ENCODE measurements around the gene PLN.

DNA sequence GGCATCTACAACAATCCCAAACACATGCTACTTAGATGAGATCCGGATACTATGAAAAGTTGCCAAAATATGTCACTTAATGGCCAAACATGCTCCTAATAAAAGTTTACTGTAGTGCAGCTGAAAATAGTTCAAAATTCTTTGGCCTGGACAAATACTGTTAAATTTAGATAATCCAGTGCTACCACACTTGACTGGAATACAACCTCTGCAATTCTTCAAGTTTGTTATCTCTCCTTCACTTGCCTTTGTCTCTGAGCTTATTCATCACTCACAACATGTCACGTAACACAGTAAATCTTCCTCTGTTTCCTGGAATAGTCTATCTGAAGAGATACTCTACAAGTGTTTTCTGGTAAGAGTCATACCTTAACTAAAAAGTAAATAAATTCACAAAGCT, 10.5 kb upstream of the PLN start:
- TF ChIP-seq, protein P1, sequence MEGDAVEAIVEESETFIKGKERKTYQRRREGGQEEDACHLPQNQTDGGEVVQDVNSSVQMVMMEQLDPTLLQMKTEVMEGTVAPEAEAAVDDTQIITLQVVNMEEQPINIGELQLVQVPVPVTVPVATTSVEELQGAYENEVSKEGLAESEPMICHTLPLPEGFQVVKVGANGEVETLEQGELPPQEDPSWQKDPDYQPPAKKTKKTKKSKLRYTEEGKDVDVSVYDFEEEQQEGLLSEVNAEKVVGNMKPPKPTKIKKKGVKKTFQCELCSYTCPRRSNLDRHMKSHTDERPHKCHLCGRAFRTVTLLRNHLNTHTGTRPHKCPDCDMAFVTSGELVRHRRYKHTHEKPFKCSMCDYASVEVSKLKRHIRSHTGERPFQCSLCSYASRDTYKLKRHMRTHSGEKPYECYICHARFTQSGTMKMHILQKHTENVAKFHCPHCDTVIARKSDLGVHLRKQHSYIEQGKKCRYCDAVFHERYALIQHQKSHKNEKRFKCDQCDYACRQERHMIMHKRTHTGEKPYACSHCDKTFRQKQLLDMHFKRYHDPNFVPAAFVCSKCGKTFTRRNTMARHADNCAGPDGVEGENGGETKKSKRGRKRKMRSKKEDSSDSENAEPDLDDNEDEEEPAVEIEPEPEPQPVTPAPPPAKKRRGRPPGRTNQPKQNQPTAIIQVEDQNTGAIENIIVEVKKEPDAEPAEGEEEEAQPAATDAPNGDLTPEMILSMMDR (IDR thresholded peaks at IDR 0.05) = no peak
- peak in 1 of 3 donors; percentile 22 for TF ChIP-seq POLR2AphosphoS5 (IDR thresholded peaks at IDR 0.05)
- no peak for TF ChIP-seq POLR2A (IDR thresholded peaks at IDR 0.05)
